ENCODE results near the gene ARPC5.

Gene ARPC5

GRCh38 chr1:183584147-183584546 is 51.4 kb downstream of the ARPC5 start:
- DNase-seq, result no peak

DNA sequence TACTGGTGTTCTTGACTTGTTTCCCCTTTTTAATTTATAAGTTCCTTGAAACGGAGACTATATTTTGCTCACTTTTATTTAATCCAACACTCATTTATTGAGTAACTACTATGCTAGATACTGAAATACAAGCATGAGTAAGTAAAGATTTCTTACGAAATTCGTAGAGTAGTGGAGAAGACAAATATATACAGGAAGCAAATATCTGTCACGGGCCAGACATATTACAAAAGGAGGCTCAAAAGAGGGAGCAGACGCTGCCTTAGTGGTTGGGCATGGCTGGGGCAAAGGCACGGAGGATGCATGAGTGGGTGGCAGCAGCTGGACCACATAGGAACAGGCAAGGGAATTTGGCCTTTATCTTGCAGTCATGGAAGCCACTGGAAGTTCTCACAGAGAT is 52.1 kb downstream of the ARPC5 start:
- no peak for DNase-seq

- no peak for DNase-seq
These were observed 53.4 kb downstream of the ARPC5 start for GRCh38 chr1:183582021-183582713.

DNA sequence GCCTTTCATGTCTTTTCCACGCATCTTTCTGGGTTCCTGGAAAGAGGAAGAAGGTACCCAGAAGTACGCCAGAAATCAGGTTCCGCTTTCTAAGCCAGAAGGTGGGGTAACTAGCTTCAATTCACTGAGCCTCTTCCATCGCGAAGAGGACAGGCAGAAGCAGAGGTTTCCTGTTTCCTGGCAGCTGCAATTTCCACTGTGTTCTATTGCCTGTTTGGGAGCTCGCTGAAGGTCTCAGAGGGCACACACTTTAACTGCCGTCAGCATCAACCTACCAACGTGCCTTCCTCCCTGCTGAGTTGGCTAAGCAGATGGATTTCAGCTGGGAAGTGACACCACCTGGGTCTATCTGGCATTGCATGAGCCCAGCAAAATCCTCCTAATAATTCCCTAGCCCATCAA is 55.3 kb downstream of the ARPC5 start:
- DNase-seq, result no peak

DNA sequence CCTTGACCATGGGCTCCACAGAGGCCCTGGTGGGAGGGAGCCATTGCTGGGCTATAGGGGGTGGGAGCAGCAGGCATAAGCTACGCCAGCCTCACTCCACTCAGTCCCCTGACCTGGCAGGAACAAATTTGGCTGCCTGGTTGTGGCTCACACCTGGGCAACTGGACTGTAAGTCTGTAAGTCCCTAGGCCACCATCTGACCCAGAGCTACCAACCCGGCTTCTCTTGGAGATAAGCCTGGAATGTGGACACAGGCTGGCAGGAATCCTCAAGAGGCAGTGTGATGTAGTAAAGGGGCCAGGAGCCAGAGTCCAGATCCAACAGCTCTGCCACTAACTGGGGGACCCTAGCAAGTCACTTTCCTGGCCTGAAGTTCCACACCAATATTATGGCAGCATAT is 56.7 kb downstream of the ARPC5 start:
- no peak for DNase-seq

DNA sequence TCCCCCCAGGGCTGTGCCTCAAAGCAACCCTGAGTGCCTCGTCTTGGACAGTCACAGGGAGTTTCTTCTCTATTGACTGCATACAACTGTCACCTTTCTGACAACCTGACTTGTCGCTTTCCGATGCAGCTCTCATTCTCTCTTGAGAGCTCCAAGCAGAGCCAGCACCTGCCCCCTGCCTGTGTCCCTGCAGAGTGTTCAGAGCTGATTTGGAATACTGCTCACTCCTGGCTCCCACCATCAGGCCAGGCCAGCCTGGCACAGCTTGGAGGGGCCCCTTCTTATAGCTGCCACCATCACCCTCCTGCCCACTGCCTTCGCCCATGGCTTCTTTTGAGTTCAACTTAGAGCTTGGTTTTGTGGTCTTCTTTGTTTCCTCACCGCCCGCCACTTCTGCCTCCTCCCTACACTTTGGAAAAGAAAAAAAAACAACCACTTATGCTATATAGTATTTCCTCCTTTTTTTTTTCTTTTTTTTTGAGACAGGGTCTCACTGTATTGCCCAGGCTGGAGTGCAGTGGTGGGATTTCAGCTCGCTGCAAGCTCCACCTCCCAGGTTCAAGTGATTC is 57.6 kb downstream of the ARPC5 start:
- no peak for DNase-seq

GRCh38 chr1:183576537-183576936 is 59.0 kb downstream of the ARPC5 start:
- no peak for DNase-seq

- no peak for DNase-seq
These were observed 60.0 kb downstream of the ARPC5 start for GRCh38 chr1:183575606-183576005.

GRCh38 chr1:183572721-183573120 is 62.9 kb downstream of the ARPC5 start:
- DNase-seq, result no peak

DNA sequence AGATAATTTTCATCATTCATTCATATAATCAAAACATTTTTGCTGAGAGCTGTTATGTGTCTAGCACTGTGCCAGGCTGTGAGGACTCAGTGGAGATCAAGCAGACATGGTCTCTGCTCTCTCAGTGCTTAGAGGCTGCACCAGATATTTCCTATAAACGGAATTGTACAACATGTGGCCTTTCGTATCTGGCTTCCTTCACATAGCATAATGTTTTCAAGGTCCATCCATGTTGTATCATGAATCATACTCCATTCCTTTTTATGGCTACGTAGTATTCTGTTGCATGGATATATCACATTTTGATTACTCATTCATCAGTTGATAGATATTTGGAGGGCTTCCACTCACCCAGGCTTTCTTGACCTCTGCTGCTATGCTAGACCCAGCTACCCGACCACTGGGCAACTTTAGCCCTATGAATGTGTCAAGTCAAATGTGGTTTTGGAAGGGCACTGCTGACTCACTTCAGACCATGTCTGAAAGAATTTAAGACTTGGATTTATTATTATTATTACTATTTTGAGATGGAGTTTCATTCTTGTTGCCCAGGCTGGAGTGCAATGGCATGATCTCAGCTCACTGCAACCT is 63.8 kb downstream of the ARPC5 start:
- no peak for DNase-seq

Measured in NCI-H1930 (cell line).